ENCODE data around the gene ACER1.

ACER1 gene

GRCh38 chr19:6264803-6265202 lies 68.6 kb downstream of the ACER1 start:
- no peak for DNase-seq

GRCh38 chr19:6263735-6264444 lies 69.5 kb downstream of the ACER1 start:
- DNase-seq: no peak

- DNase-seq: no peak
Observed at GRCh38 chr19:6263306-6263705, 70.1 kb downstream of the ACER1 start.

- no peak for DNase-seq
Observed at GRCh38 chr19:6262519-6262918, 70.9 kb downstream of the ACER1 start.

GRCh38 chr19:6261883-6262282 lies 71.5 kb downstream of the ACER1 start:
- DNase-seq: no peak

GRCh38 chr19:6260912-6261650 lies 72.3 kb downstream of the ACER1 start:
- no peak for DNase-seq

- no peak for DNase-seq
Observed at GRCh38 chr19:6260376-6260775, 73.0 kb downstream of the ACER1 start.

GRCh38 chr19:6259312-6259861 lies 74.0 kb downstream of the ACER1 start:
- DNase-seq: no peak

- no peak for DNase-seq
Observed at GRCh38 chr19:6258812-6259311, 74.5 kb downstream of the ACER1 start.

All from NCI-H2081 (cell line).